ENCODE results near the gene AKAP6.

- TF ChIP-seq CTCF (IDR thresholded peaks at IDR 0.05) = no peak
- TF ChIP-seq POLR2A (IDR thresholded peaks at IDR 0.05) = no peak
Measured at GRCh38 chr14:32821964-32822653, 493.0 kb downstream of the AKAP6 start.
